ENCODE data around the gene SLCO2B1. TPM values are rescaled to one million over a fixed set of nuclear protein-coding genes. Genes with fewer than 3 reads are reported as not detected.

The SLCO2B1 gene
- total RNA-seq, 4 donors from 2014 or later, result 51.5 to 151 (median 106) TPM

DNA sequence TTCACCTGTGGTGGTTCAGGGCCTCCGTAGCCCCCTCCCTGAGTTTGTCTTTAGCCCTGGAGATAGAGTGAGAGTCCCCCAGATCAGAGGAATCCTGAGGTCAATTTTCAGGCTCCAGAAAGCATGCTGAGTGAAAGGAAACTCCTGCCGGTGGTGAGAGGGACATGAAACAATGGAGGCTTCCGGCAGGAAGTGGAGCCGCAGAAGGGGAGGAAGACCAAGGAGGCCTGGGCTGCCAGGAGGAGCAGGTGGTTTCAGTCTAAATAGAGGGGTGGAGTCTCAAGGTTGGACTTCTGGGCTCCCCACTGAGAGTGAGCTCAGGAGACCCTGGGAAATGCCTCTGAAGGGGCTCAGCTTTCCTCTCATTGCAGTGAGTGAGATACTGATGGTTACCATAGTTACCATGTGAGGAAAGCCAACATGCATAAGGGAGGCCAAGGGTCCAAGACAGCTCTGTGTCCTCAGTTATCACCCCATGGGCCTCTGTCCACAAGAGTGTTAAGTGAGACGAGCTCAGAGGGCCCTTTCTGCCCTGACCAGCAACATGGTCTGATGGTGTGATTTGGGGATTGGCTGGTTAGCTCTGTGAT lies 10.7 kb downstream of the SLCO2B1 start:
- ATAC-seq (ENCODE audit: low FRiP score) (no peak), DNase-seq (ENCODE audit: low spot score) (no peak)
- TF ChIP-seq, protein P1, sequence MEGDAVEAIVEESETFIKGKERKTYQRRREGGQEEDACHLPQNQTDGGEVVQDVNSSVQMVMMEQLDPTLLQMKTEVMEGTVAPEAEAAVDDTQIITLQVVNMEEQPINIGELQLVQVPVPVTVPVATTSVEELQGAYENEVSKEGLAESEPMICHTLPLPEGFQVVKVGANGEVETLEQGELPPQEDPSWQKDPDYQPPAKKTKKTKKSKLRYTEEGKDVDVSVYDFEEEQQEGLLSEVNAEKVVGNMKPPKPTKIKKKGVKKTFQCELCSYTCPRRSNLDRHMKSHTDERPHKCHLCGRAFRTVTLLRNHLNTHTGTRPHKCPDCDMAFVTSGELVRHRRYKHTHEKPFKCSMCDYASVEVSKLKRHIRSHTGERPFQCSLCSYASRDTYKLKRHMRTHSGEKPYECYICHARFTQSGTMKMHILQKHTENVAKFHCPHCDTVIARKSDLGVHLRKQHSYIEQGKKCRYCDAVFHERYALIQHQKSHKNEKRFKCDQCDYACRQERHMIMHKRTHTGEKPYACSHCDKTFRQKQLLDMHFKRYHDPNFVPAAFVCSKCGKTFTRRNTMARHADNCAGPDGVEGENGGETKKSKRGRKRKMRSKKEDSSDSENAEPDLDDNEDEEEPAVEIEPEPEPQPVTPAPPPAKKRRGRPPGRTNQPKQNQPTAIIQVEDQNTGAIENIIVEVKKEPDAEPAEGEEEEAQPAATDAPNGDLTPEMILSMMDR (IDR thresholded peaks at IDR 0.05), result no peak

DNA sequence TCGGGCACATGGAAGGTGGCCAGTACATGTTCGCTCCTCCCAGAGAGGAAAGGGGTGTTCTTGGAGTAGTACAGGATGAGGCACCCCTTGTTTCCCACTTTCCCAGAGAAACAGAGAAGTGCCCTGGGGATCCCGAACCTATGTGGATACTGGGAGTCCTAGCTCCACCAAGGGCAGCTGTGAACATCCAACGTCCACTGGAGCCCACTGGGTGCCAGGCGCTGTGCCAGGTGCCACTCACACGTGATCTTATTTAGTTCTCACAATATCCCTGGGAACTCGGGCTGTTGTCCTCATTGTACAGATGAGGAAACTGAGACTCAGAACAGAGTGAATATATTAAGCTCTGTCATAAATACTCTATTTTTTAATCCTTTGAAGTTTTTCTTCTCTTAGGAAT lies 12.0 kb downstream of the SLCO2B1 start:
- TF ChIP-seq, protein P1 (IDR thresholded peaks at IDR 0.05), result no peak
- no peak for ATAC-seq (ENCODE audit: low FRiP score)
- DNase-seq (ENCODE audit: low spot score), result no peak

DNA sequence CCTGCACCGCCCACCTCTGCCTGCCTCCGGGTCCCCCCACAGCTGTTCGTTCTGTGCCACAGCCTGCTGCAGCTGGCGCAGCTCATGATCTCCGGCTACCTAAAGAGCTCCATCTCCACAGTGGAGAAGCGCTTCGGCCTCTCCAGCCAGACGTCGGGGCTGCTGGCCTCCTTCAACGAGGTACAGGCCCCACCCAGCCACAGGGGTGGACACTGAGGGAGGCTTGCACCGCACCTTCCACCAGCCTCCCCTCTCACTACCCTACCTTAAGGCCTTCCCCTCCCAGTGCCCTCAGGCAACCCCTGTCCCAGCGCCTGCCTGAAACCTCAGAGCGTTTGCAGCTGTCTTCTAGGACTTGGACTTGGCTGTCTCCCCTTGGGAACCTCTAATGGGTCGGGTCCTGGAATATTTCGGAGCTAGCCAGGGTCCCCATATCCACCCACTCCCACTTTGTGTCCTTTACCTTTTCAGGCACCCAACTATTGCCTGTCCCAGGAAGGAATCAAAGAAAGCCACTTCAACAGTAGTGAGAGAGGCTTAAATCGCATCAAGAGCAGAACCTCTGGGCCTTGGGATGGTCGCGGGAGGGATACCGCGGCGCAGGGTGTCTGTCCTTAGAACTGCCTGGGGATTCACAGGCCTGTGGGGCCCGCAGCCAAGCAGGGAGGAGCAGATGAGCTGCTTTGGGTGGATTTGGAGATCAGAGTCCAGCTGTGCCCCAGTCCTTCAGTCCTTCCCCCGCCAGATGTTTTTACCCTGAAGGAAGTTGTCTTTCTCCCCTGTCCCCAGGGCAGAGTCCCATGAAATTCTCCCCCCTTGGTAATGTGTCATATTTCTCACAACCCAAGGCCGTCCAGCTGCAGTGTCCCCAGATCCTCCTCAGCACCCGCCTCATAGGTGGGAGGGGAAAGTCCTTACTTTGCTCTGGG lies 13.3 kb downstream of the SLCO2B1 start:
- no peak for DNase-seq (ENCODE audit: low spot score)
- ATAC-seq (ENCODE audit: low FRiP score), result no peak
- TF ChIP-seq, protein P1 (IDR thresholded peaks at IDR 0.05), result no peak

GRCh38 chr11:75165721-75166120 lies 14.8 kb downstream of the SLCO2B1 start:
- TF ChIP-seq, protein P1 (IDR thresholded peaks at IDR 0.05), result no peak
- DNase-seq (ENCODE audit: low spot score) (no peak), ATAC-seq (ENCODE audit: low FRiP score) (no peak)

- DNase-seq (ENCODE audit: low spot score) (no peak), ATAC-seq (ENCODE audit: low FRiP score) (no peak)
- TF ChIP-seq, protein P1 (IDR thresholded peaks at IDR 0.05), result no peak
Observed at GRCh38 chr11:75166791-75167190, 15.9 kb downstream of the SLCO2B1 start.

DNA sequence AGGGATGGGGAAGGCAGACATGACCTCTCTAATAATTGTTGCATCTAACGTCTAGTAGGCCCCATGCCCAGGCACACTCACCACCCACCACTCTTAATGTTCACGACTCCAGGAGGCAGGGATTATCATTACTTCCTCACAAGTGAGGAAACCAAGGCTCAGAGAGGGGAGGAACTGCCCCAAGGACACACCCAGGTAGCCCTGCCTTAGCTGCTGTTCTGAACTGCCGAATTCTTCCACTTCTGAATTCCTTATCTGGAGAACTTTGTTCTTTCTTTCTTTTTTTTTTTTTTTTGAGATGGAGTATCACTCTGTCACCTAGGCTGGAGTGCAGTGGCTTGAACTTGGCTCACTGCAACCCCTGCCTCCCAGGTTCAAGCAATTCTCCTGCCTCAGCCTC lies 16.7 kb downstream of the SLCO2B1 start:
- DNase-seq (ENCODE audit: low spot score), result no peak
- TF ChIP-seq, protein P1 (IDR thresholded peaks at IDR 0.05), result no peak
- ATAC-seq (ENCODE audit: low FRiP score), result no peak
